GM19452 (cell line): ENCODE measurements around the gene GALNTL6.

Experiments
- ATAC-seq: cut with Tn5 transposase; IDR thresholded peaks from one replicate; pipeline ENCODE4 v1.9.1; 2021; ENCODE audit not compliant: unreplicated experiment

Gene GALNTL6

GRCh38 chr4:172099376-172099775, 286.2 kb downstream of the GALNTL6 start:
- no peak for ATAC-seq

GRCh38 chr4:172103456-172103855, 290.3 kb downstream of the GALNTL6 start:
- ATAC-seq = no peak

- ATAC-seq = no peak
Observed at GRCh38 chr4:172104539-172104938, 291.3 kb downstream of the GALNTL6 start.

GRCh38 chr4:172105918-172106317, 292.7 kb downstream of the GALNTL6 start:
- no peak for ATAC-seq

GRCh38 chr4:172109466-172109865, 296.3 kb downstream of the GALNTL6 start:
- no peak for ATAC-seq

- no peak for ATAC-seq
Observed at GRCh38 chr4:172124656-172125308, 311.6 kb downstream of the GALNTL6 start.

GRCh38 chr4:172125443-172125842, 312.2 kb downstream of the GALNTL6 start:
- ATAC-seq = no peak

GRCh38 chr4:172127168-172127567, 314.0 kb downstream of the GALNTL6 start:
- no peak for ATAC-seq

- no peak for ATAC-seq
Observed at GRCh38 chr4:172129593-172129992, 316.4 kb downstream of the GALNTL6 start.

- ATAC-seq = no peak
Observed at GRCh38 chr4:172134521-172134920, 321.3 kb downstream of the GALNTL6 start.

GRCh38 chr4:172141025-172141424, 327.8 kb downstream of the GALNTL6 start:
- no peak for ATAC-seq

- ATAC-seq = no peak
Observed at GRCh38 chr4:172142281-172142741, 329.1 kb downstream of the GALNTL6 start.

GRCh38 chr4:172143605-172144314, 330.6 kb downstream of the GALNTL6 start:
- no peak for ATAC-seq

- ATAC-seq = no peak
Observed at GRCh38 chr4:172147687-172148086, 334.5 kb downstream of the GALNTL6 start.

GRCh38 chr4:172149329-172149728, 336.1 kb downstream of the GALNTL6 start:
- no peak for ATAC-seq

- no peak for ATAC-seq
Observed at GRCh38 chr4:172152284-172152683, 339.1 kb downstream of the GALNTL6 start.

- no peak for ATAC-seq
Observed at GRCh38 chr4:172153719-172154118, 340.5 kb downstream of the GALNTL6 start.

- ATAC-seq = no peak
Observed at GRCh38 chr4:172155838-172156345, 342.7 kb downstream of the GALNTL6 start.

GRCh38 chr4:172157946-172158345, 344.7 kb downstream of the GALNTL6 start:
- ATAC-seq = no peak

GRCh38 chr4:172163215-172163614, 350.0 kb downstream of the GALNTL6 start:
- no peak for ATAC-seq

GRCh38 chr4:172168888-172169287, 355.7 kb downstream of the GALNTL6 start:
- ATAC-seq = no peak

GRCh38 chr4:172169871-172170270, 356.7 kb downstream of the GALNTL6 start:
- no peak for ATAC-seq
